Activated CD8-positive, alpha-beta memory T cell treated with anti-CD3 and anti-CD28 coated beads for 36 hours (primary cell): ENCODE results near the gene RDH8. TPM values are rescaled to one million over a fixed set of nuclear protein-coding genes. Genes with fewer than 3 reads are reported as not detected.

Source experiments
- CTCF ChIA-PET: fragments of 350-600 bp; sonication (Branson Sonifier 250); formaldehyde crosslinking; loops from one replicate; lab custom pipeline; 2021; ENCODE audit warnings: antibody characterized with exemption; lab: Charles Lee
- POLR2A ChIA-PET: fragments of 350-600 bp; sonication (Branson Sonifier 250); formaldehyde crosslinking; loops from one replicate; lab custom pipeline; 2021; ENCODE audit warnings: antibody characterized with exemption; lab: Charles Lee
- total RNA-seq, 2 experiments: library from RNA; stranded (reverse); gene quantifications; one replicate each; pipeline ENCODE4 v1.2.3, GENCODE V29; 2021

Gene RDH8
- total RNA-seq, 2 experiments from 2014 or later, result not detected

DNA sequence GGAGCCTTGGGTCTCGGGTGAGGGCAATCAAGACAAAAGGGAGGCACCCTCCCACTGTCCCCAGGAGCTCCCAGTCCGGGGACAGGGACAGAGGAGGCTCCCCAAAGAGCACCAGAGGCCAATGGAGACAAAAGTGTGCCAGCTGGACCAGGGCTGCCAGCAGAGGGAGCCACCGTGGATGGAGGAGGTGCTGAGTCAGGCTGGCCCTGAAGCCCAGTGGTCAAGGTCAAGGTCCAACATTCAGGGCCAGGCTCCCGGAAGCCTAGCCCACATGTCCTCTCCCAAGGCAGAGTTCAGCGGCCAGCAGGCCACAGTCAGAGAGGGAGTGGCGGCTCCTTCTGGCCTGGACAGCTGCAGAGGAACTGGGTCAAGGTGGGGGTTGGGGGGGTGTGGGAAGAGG, 11.4 kb upstream of the RDH8 start:
- CTCF ChIA-PET, result interaction anchor here (0.6 to 3.0 kb wide), 6 partner anchors 9 to 464 kb away, joined by 3 to 15 read pairs (median 5); partner anchors contain the start of gene COL5A3

DNA sequence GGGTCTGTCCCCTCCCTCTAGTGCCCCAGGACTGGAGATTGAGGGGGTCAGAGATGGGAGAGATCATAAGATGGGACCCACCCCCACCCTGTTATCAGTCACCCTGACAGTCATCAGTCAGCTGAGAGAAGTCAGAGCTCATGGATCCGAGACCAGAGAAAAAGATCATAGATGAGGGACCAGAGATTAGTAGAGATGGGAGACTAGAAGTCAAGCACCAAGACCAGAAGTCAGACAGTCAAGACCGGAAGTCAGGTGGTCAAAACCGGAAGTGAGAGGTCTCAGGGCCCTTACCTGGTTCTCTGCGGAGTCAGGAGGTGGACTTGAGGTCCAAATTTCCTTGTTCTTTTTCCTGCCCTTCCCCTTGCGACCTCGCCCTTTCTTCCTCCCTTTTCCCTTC, 10.0 kb upstream of the RDH8 start:
- ChIA-PET POLR2A (interaction anchor here (0.6 kb wide), 1 partner anchor 89 kb away, joined by 3 read pairs; no protein-coding TSS in a partner anchor), CTCF (no interaction called here)

More for the DNA sequence above, 11.4 kb upstream of the RDH8 start:
- POLR2A ChIA-PET, result no interaction called here

DNA sequence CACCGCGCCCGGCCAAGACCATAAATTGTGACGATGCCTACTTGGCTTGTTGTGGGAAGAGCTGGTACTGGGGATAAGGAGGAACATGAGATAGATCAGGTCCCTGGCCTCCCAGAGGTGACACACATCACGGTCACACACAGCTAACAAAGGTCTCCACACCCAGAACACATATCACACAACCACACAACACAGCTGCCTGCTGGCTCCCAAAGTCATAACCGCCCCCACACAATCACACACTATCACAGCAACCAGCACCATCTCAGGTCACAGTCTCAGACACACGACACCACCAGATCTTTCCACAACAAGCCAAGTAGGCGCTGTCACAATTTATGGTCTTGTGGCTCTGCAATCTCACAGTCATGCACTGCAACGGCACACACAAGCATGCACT, 8.7 kb upstream of the RDH8 start:
- CTCF ChIA-PET, result interaction anchor here (1.8 kb wide), 1 partner anchor 23 kb away, joined by 6 read pairs; no protein-coding TSS in a partner anchor
- POLR2A ChIA-PET, result no interaction called here

DNA sequence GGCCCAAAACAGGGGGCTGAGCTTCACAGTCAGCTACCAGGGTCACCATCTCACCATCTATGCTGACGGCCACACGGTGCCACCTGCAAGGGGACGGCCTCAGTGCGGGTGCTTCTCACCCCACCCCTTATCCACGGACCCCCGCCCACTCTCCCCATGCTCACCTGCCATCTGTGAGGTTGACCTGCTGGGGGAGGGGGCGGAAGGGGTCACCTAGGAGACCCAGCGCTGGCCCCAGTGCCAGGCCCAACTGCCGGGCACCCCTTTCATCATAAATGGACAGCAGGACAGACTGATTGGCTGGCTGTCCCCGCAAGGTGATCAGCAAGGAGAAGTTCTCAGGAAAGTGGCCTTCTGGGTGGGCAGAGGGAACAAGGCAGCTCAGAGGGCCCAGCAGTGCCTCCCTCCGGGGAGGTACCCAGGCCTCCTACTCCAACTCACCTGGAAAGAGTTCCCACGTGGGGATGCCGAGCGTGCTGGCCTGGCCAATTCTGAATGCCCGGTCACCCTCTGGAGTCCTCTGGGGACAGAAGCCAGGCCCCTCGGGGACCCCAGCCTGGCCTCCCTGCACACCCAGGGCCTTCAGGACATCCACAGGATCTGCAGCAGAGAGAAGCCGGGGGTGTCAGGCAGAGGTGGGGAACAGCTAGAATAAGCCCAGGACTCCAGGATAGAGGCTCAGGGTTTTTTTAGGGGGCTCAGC, 7.5 kb upstream of the RDH8 start:
- CTCF ChIA-PET, result interaction anchor here (1.8 kb wide), 1 partner anchor 22 kb away, joined by 6 read pairs; no protein-coding TSS in a partner anchor
- POLR2A ChIA-PET, result no interaction called here

DNA sequence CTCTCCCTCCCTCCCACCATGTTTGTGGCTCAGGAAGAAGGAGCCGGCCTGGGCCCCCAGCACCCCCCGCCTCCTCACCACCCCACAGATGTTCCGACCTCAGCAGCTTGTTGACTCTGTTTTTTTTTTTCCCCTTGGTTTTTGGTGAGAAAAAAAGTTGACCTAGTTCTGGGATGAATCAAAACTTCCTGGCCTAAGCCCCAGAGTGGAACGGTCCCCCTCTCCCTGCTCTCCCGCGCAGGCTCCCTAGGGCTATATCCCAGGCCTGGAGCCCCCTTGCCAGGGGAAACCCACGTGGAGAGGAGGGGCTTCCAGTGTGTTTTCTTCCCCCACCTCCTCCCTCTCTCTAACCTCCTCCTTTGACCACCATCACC, 7.0 kb upstream of the RDH8 start:
- POLR2A ChIA-PET, result no interaction called here
- CTCF ChIA-PET, result no interaction called here

DNA sequence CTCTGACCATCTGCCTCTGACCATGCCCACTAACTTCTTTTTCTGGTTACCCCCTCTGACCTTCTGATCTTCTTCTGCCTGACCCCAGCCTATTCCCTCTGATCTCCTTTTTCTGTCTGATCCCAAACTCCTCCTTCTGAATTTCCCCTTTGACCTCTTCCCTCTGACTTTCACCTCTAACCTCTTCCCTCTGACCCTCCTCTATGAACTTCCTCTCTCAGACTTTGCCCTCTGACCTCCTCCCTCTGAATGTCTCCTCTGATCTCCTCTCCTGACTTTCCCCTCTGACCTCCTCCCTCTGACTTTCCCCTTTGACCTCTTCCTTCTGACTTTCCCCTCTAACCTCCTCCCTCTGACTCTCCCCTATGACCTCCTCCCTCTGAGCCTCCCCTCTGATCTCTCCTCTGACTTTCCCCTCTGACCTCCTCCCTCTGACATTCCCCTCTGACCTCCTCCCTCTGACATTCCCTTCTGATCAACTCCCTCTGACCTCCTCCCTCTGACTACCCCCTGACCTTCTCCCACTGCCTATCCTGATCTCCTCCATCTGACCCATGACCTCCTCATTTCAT, 6.4 kb upstream of the RDH8 start:
- CTCF ChIA-PET, result interaction anchor here (1.3 kb wide), 1 partner anchor 76 kb away, joined by 6 read pairs; no protein-coding TSS in a partner anchor
- POLR2A ChIA-PET, result no interaction called here

DNA sequence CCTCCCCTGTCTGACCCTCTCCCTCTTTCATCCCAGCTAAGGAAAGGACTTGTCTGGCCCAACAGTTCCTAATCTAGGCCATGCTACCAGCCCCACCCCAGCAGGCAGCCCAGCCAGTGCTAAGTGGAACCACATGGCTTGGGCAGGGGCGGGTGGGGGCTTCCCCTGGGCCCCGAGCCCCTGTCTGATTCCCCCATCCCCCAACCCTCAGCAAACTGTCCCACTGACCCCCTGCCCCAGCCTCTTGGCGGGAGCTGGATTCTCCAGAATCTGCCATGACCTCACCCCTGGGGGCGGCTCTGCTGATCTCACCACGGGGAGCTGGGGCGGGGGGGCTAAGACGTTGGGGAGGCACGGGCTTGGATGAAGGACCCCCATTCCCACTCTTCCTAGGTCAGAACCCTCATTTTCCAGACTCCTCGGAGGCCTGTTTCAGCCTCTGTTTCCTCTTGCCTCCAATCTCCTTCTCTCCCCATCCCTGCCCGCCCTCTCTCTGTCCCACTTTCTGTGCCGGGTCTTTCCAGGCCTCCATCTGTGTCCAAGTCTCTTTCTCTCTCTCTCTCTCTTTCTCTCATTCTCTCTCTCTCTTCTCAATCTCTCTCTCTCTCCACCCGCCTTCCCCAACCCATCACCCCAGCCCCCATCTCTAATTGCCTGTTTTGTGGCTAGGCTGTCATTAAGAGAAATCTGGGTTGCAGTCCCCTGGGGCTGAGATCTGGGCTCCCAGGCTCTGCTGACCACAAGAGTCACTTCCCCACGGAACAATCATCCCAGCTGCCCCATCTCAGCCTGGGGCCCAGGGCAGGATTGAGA, 5.7 kb upstream of the RDH8 start:
- CTCF ChIA-PET, result interaction anchor here (1.3 kb wide), 1 partner anchor 76 kb away, joined by 6 read pairs; no protein-coding TSS in a partner anchor
- POLR2A ChIA-PET, result no interaction called here

DNA sequence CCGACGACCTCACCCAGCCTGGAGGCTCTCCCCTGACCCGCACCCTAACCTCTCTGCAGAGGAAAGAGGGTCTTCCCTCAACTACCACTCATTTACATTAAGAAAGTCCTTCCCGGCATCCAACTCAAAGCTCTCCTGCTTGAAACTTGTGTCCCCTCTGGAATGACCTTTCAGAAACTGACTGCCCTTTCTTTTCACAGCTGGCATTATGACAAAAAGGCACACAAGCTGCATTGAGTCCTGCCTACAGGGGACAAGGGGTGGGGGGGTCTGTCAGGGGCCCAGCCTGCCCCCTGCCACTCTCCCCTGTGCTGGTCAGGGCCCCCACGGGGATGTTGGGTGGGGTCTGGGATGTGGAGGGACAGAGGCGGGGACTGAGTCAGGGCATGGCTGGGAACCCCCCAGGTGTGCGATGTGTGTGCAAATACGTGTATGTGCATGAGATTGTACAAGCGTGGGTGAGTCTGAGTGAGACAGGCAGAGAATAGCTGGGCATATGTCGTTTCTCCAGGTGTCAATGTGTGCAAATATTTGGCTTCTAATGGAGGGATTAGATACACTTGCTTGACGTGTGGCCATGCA, 5.0 kb upstream of the RDH8 start:
- POLR2A ChIA-PET, result no interaction called here
- CTCF ChIA-PET, result interaction anchor here (1.3 to 1.5 kb wide), 2 partner anchors 19 to 77 kb away, joined by 4 to 6 read pairs; no protein-coding TSS in a partner anchor

DNA sequence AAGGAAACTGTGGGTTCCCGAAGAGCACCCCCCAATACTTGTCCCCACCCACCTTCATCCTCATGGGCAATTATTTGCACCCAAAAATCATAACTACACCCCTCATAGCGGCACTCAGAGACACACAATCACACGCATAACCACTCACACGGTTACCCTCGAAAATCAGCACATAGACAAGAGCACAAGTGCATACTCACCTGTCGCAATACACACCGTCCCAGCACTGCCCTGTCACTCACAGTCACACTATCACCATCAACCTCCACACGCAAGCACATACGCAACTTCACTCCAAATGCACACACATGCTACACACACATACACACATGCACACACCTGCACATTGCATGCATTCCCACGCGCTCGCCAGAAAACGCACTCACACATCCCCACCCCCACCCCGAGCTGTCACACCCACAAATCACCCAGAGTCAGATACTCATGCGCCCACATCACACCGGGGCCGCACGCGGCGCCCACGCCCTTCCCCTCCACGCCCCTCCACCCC, 3.5 kb upstream of the RDH8 start:
- ChIA-PET POLR2A (interaction anchor here (0.5 kb wide), 1 partner anchor 10 kb away, joined by 3 read pairs; no protein-coding TSS in a partner anchor), CTCF (interaction anchor here (1.5 to 2.8 kb wide), 2 partner anchors 9 to 18 kb away, joined by 4 to 14 read pairs; no protein-coding TSS in a partner anchor)

DNA sequence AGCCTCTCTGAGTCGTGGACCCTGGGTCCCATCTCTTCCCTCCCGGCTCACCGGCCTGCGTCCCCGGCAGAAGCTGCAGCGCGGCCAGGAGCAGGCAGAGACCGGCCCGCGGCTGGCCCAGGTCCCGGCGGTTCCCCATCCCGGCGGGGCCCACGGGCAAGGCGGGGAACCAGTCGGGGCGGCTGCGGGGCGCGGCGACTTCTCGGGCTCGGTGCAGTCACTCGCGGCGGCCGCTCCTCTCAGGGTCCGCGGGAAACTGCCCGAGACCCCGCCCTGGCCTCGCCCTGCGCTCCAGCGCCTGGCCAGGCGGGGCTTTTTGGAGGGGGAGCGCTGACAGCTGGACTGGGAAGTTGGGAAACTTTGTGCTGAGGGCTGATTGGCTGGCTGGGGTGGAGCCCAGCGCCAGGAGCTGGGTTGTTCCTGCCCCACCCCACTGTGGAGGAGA, 3.0 kb upstream of the RDH8 start, which contains the start of gene COL5A3:
Gene COL5A3, minus strand, starts transcription at position 258 of the 445 bp plus-strand sequence. Its CDS starts 119 bp downstream, at position 139.
- ChIA-PET CTCF (interaction anchor here (0.9 to 2.8 kb wide), 2 partner anchors 10 to 17 kb away, joined by 4 to 14 read pairs; no protein-coding TSS in a partner anchor), POLR2A (no interaction called here)

DNA sequence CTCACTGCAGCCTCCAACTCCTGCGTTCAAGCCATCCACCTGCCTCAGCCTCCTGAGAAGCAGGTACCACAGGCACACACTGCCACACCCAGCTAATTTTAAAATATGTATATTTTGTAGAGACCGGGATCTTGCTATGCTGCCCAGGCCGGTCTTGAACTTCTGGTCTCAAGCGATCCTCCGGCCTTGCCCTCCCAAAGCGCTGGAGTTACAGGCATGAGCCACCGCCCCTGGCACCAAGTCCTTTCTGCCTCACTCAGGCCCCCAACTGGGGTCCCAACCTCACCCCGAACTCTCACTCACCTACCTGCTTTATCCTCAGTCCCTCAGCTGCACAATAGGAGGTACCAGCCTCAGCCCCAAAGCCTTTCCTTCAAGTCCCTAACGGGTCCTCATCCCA, 2.3 kb upstream of the RDH8 start:
- ChIA-PET CTCF (interaction anchor here (0.8 to 2.8 kb wide), 3 partner anchors 9 to 17 kb away, joined by 3 to 14 read pairs (median 4); no protein-coding TSS in a partner anchor), POLR2A (no interaction called here)

DNA sequence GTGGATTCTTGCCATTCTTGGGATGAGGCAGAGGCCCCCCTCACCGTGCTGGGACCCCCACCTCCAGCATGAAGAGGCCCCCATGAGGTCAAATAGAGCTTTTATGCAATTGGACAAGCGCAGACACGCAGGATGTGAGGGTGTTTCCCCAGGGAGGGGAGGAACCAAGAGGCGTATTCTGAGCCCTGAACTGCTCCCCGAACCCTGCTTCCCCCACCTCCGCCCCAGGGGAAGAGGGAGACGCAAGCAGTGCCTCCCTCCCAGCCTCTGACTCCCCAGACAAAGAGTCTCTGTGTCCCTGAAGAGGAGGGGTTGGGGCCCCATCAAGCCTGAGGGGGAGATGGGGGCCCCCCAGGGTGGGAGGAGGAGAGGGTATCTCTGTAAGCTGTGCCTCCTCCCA, 1.3 kb upstream of the RDH8 start:
- CTCF ChIA-PET, result interaction anchor here (0.8 to 2.8 kb wide), 2 partner anchors 8 to 11 kb away, joined by 3 to 14 read pairs; no protein-coding TSS in a partner anchor
- POLR2A ChIA-PET, result no interaction called here

DNA sequence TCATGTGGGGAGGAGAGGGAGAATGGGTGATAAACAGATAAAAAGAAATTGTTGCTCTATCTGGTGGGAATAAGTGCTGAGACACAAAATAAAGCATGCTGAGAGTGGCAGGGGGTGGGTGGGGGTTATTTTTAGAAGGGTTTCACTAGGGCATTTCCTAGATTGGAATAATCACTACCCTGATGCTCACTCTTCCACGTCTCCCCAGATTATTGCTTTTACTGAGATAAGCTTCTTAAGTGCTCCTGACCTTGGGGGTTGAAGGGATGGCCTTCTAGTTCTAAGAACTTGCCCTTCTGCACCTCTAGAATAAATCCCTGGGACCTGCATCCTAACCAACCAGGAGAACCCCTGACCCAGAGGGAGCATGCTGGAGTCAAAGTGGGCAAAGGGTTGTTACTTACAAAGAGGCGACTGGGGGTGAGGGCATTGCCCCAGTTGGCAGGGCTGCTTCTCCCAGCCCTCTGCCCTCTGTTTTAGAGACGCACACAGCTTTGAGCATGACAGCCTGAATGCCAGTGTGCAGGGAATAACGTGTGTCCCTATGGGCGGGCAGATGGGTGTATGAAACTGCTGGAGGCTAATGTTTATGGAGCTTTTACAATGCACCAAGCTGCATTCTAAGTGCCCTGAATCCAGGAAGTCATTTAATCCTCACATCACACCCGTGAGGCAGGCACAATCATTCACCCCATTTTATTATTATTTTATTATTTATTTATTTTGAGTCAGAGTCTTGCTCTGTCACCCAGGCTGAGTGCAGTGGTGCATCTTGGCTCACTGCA, 743 bp downstream of the RDH8 start:
- ChIA-PET POLR2A (no interaction called here), CTCF (no interaction called here)

DNA sequence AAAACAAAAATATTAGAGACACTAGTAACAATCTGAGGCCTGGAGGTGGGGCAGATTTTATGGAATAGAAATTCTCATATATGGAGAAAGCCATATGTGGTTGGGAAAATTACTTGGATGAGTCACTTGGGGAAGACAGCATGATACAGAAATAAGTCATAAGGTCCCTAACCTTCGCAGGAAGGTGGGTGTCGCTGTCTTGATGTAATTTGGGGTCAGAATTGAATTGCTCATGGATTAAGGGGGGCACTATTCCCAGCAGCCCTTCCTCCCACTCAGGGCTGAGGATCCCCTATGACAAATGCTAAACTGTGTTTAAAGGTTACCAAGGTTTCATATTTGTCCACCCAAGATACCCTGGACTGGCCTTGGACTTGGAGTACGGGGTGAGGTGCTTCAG, 5.0 kb downstream of the RDH8 start:
- POLR2A ChIA-PET, result no interaction called here
- CTCF ChIA-PET, result interaction anchor here (3.0 kb wide), 1 partner anchor 9 kb away, joined by 10 read pairs; no protein-coding TSS in a partner anchor

DNA sequence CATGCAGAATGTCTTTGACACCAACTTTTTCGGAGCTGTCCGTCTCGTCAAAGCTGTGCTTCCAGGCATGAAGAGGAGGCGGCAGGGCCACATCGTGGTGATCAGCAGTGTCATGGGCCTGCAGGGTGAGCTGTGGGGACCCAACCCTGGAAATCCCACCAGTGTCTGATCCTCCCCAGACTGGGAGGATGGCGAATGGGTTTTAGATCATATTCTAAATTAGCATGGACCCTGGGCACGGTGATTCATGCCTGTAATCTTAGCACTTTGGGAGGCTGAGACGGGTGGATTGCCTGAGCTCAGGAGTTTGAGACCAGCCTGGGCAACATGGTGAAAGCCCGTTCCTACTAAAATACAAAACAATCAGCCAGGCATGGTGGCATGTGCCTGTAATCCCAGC, 5.5 kb downstream of the RDH8 start:
- POLR2A ChIA-PET, result no interaction called here
- CTCF ChIA-PET, result no interaction called here

DNA sequence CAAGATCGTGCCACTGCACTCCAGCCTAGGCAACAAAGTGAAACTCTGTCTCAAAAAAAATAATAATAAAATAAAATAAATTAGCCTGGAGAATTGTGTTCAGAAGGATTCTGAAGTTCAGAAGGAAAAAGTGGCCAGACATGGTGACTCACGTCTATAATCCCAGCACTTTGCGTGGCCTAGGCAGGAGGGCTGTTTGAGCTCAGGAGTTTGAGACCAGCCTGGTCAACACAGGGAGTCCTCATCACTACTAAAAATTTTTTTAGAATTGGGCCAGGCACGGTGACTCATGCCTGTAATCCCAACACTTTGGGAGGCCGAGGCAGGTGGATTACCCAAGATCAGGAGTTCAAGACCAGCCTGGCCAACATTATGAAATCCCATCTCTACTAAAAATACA, 6.0 kb downstream of the RDH8 start:
- CTCF ChIA-PET, result no interaction called here
- POLR2A ChIA-PET, result no interaction called here

DNA sequence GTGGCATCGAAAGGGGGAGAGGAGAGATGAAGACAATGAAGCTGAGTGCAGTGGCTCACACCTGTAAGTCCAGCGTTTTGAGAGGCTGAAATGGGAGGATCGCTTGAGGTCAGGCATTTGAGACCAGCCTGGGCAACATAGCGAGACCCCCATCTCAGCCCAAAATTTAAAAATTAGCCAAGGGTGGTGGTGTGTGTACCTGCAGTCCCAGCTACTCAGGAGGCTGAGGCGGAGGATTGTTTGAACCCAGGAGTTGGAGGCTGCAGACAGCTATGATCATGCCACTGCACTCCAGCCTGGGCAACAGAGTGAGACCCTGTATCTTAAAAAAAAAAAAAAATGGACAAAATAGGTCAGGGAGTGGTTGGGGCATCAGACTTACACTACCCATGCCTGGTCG, 7.6 kb downstream of the RDH8 start:
- ChIA-PET CTCF (interaction anchor here (1.4 kb wide), 1 partner anchor 9 kb away, joined by 3 read pairs; no protein-coding TSS in a partner anchor), POLR2A (no interaction called here)

DNA sequence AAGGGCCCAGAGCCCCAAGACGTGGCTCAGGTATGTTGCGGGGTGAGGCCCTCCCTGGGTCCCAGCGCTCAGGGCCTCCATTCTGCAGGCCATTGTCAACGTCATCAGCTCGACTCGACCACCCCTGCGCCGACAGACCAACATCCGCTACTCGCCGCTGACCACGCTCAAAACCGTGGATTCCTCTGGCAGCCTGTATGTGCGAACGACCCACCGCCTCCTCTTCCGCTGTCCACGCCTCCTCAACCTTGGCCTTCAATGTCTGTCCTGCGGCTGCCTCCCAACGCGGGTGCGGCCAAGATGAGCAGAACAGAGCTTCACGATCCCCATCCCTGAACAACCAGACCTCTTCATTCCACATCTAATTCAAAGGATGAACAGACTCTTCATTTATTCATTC, 8.2 kb downstream of the RDH8 start:
- CTCF ChIA-PET, result no interaction called here
- POLR2A ChIA-PET, result no interaction called here
